ENCODE measurements around the gene APC.
"Not testable (repeated sequence)": the region's sequence is repeated elsewhere in the genome, so short reads cannot be mapped to it uniquely, and the experiment has no call there.

APC gene

GRCh38 chr5:112860929-112861637, 123.4 kb downstream of the APC start, which contains the start of gene SRP19:
TSS of gene SRP19 (plus strand) at chr5:112861287. CDS start at chr5:112861377, 90 bp downstream.
- DNase-seq, result peak; percentile 93

- DNase-seq, result no peak
These were observed 123.9 kb downstream of the APC start for GRCh38 chr5:112861638-112861985.

GRCh38 chr5:112862085-112862484, 124.4 kb downstream of the APC start:
- no peak for DNase-seq

- DNase-seq, result no peak
These were observed 125.9 kb downstream of the APC start for GRCh38 chr5:112863549-112863948.

GRCh38 chr5:112865128-112865527, 127.4 kb downstream of the APC start:
- DNase-seq, result no peak

- DNase-seq, result no peak
These were observed 129.1 kb downstream of the APC start for GRCh38 chr5:112866739-112867138.

GRCh38 chr5:112867411-112867810, 129.7 kb downstream of the APC start:
- no peak for DNase-seq

GRCh38 chr5:112869948-112870347, 132.3 kb downstream of the APC start:
- DNase-seq, result no peak

GRCh38 chr5:112870966-112871365, 133.3 kb downstream of the APC start:
- no peak for DNase-seq

GRCh38 chr5:112876362-112876761, 138.7 kb downstream of the APC start:
- DNase-seq, result no peak

- no peak for DNase-seq
These were observed 140.4 kb downstream of the APC start for GRCh38 chr5:112878101-112878500.

- DNase-seq, result peak; percentile 56
These were observed 141.1 kb downstream of the APC start for GRCh38 chr5:112878760-112879159.

GRCh38 chr5:112880219-112880964, 142.7 kb downstream of the APC start:
- no peak for DNase-seq

GRCh38 chr5:112883192-112883591, 145.5 kb downstream of the APC start:
- DNase-seq, result no peak

GRCh38 chr5:112885001-112885400, 147.3 kb downstream of the APC start:
- DNase-seq, result no peak

GRCh38 chr5:112886975-112887374, 149.3 kb downstream of the APC start:
- no peak for DNase-seq

GRCh38 chr5:112892066-112892465, 154.4 kb downstream of the APC start:
- DNase-seq, result not testable (repeated sequence)

GRCh38 chr5:112892776-112893175, 155.1 kb downstream of the APC start:
- DNase-seq, result no peak

GRCh38 chr5:112895682-112896081, 158.0 kb downstream of the APC start:
- no peak for DNase-seq
